GM12878 (cell line): ENCODE data around the gene JPT1. TPM values are rescaled to one million over a fixed set of nuclear protein-coding genes. Genes with fewer than 3 reads are reported as not detected.

Source experiments
- ATAC-seq: fragments of 200-7000 bp; cut with Tn5 transposase; 3 replicates; pipeline ENCODE4 v1.9.1; 2020; ENCODE audit warnings: mild to moderate bottlenecking, moderate library complexity
- BruUV-seq: library from RNA; stranded (reverse); fragments of 400-500 nt; replicated peaks from 2 replicates; lab custom pipeline; 2021; lab: Mats Ljungman, UMichigan
- CTCF ChIA-PET: fragments of 300-600 bp; sonication (Branson Sonifier 250); formaldehyde crosslinking; extraction: SDS; loops from one replicate; lab custom pipeline; 2021; ENCODE audit warnings: inconsistent platforms; lab: Yijun Ruan, JAX
- POLR2A ChIA-PET: fragments of 350-600 bp; formaldehyde crosslinking; extraction: SDS; loops from one replicate; lab custom pipeline; 2021; ENCODE audit warnings: inconsistent platforms; lab: Charles Lee
- RAD21 ChIA-PET: fragments of 300-600 bp; sonication (Branson Sonifier 250); formaldehyde crosslinking; loops from one replicate; lab custom pipeline; 2023; ENCODE audit warnings: antibody characterized with exemption; ENCODE audit not compliant: unreplicated experiment; lab: Charles Lee
- SMC1A ChIA-PET: fragments of 300-600 bp; sonication (Branson Sonifier 250); formaldehyde crosslinking; loops from one replicate; lab custom pipeline; 2023; ENCODE audit not compliant: unreplicated experiment, uncharacterized antibody; lab: Charles Lee
- DNase-seq: peaks from one replicate; pipeline ENCODE4 v3.0.0-alpha.2; 2011; ENCODE audit warnings: low read depth, low spot score
- FAIRE-seq: peaks from 3 replicates; lab custom pipeline; 2011; peaks lifted over from hg19 to GRCh38; lab: Jason Lieb, UNC
- H2AFZ ChIP-seq: 2 replicates; pipeline ENCODE4 v1.6.0; 2011; ENCODE audit warnings: low read depth, low read length, control low read depth; ENCODE audit not compliant: control insufficient read depth
- H3K27ac ChIP-seq: 2 replicates; pipeline ENCODE4 v1.5.1; 2011; ENCODE audit warnings: control low read depth; ENCODE audit not compliant: control insufficient read depth, insufficient read depth
- H3K27me3 ChIP-seq, 2 experiments: replicated peaks in 1 of 2; 2 replicates each; pipeline versions ENCODE4 v1.6.0 to v1.6.1; 2011; ENCODE audit warnings: low read length in 1 of 2; ENCODE audit not compliant: control insufficient read depth in 2 of 2, insufficient read depth in 2 of 2
- H3K36me3 ChIP-seq, 2 experiments: 2 replicates each; pipeline ENCODE4 v1.5.1; 2011; ENCODE audit warnings: low read length in 1 of 2; ENCODE audit not compliant: control insufficient read depth in 2 of 2, insufficient read depth in 2 of 2
- H3K4me1 ChIP-seq: 2 replicates; pipeline ENCODE4 v1.6.1; 2011; ENCODE audit warnings: mild to moderate bottlenecking, low read length, moderate library complexity, mixed read lengths; ENCODE audit not compliant: control insufficient read depth, insufficient read depth
- H3K4me2 ChIP-seq: 2 replicates; pipeline ENCODE4 v1.6.0; 2011; ENCODE audit warnings: control low read depth; ENCODE audit not compliant: control insufficient read depth, insufficient read depth
- H3K4me3 ChIP-seq: fragments of 200-600 bp; sonication (generic); 2 replicates; pipeline ENCODE4 v1.5.1; 2016
- H3K79me2 ChIP-seq: 2 replicates; pipeline ENCODE4 v1.6.0; 2011; ENCODE audit warnings: low read length; ENCODE audit not compliant: control insufficient read depth, insufficient read depth
- H3K9ac ChIP-seq: 2 replicates; pipeline ENCODE4 v1.8.0; 2011; ENCODE audit warnings: low read length, control low read depth, mixed read lengths; ENCODE audit not compliant: control insufficient read depth, insufficient read depth
- H3K9me3 ChIP-seq: replicated peaks from 3 replicates; pipeline ENCODE4 v1.5.1; 2011; ENCODE audit warnings: mild to moderate bottlenecking, low read length; ENCODE audit not compliant: control insufficient read depth, insufficient read depth
- H4K20me1 ChIP-seq: 2 replicates; pipeline ENCODE4 v1.6.0; 2011; ENCODE audit not compliant: control insufficient read depth, insufficient read depth
- ASH2L ChIP-seq: fragments of 300-600, 200-600 bp; sonication (generic); IDR thresholded peaks from 2 replicates; pipeline ENCODE4 v1.6.1; 2017; ENCODE audit warnings: low read depth, mild to moderate bottlenecking, borderline replicate concordance
- BACH1 ChIP-seq: fragments of 450-650 bp; IDR thresholded peaks from 2 replicates; pipeline ENCODE4 v1.6.1; 2017; ENCODE audit warnings: mild to moderate bottlenecking, borderline replicate concordance
- BRCA1 ChIP-seq: IDR thresholded peaks from 2 replicates; pipeline ENCODE4 v1.6.1; 2011; ENCODE audit warnings: low read depth, low read length, improper control_type of control experiment
- CEBPB ChIP-seq, 2 experiments: fragments of 150-350 bp in 1 of 2; IDR thresholded peaks; 2 replicates each; pipeline ENCODE4 v1.6.1; 2012 to 2014; ENCODE audit warnings: low read depth in 2 of 2, low read length in 2 of 2, borderline replicate concordance in 1 of 2, inconsistent platforms in 1 of 2
- FOXK2 ChIP-seq: fragments of 450-650 bp; IDR thresholded peaks from 2 replicates; pipeline ENCODE4 v1.6.1; 2017; ENCODE audit warnings: mild to moderate bottlenecking, moderate library complexity
- LARP7 ChIP-seq: fragments of 450-650 bp; IDR thresholded peaks from 2 replicates; pipeline ENCODE4 v1.6.1; 2017; ENCODE audit warnings: mild to moderate bottlenecking
- MEF2A ChIP-seq: IDR thresholded peaks from 2 replicates; pipeline ENCODE4 v1.6.1; 2011; ENCODE audit warnings: low read depth, mild to moderate bottlenecking, low read length, moderate library complexity; ENCODE audit not compliant: insufficient read depth
- NR2C1 ChIP-seq: fragments of 450-650 bp; IDR thresholded peaks from 2 replicates; pipeline ENCODE4 v1.6.1; 2017; ENCODE audit warnings: antibody characterized with exemption, mild to moderate bottlenecking, moderate library complexity
- POLR2AphosphoS2 ChIP-seq: IDR thresholded peaks from 2 replicates; pipeline ENCODE4 v1.6.1; 2011; ENCODE audit warnings: low read depth, mild to moderate bottlenecking, low read length, improper control_type of control experiment, moderate library complexity
- RELA ChIP-seq: fragments of 450-650 bp; IDR thresholded peaks from 2 replicates; pipeline ENCODE4 v1.8.0; 2014; ENCODE audit warnings: borderline replicate concordance; ENCODE audit not compliant: partially characterized antibody
- RUNX3 ChIP-seq: IDR thresholded peaks from 2 replicates; pipeline ENCODE4 v1.6.1; 2012; ENCODE audit warnings: low read length, inconsistent platforms
- SMAD1 ChIP-seq: fragments of 450-650 bp; IDR thresholded peaks from 2 replicates; pipeline ENCODE4 v1.6.1; 2018; ENCODE audit warnings: mild to moderate bottlenecking, low read depth; ENCODE audit not compliant: partially characterized antibody
- YBX1 ChIP-seq: fragments of 450-650 bp; IDR thresholded peaks from 2 replicates; pipeline ENCODE4 v1.6.1; 2016; ENCODE audit warnings: antibody characterized with exemption
- YY1 ChIP-seq: IDR thresholded peaks from 2 replicates; pipeline ENCODE4 v1.6.1; 2011; ENCODE audit warnings: low read depth, mild to moderate bottlenecking, low read length
- ZBED1 ChIP-seq: IDR thresholded peaks from 2 replicates; pipeline ENCODE4 v1.6.1; 2016; ENCODE audit warnings: borderline replicate concordance
- ZNF384 ChIP-seq: IDR thresholded peaks from 2 replicates; pipeline ENCODE4 v1.6.1; 2012; ENCODE audit warnings: low read depth, mild to moderate bottlenecking, low read length, improper control_type of control experiment, borderline replicate concordance
- ZSCAN29 ChIP-seq: fragments of 450-650 bp; IDR thresholded peaks from 2 replicates; pipeline ENCODE4 v1.6.1; 2017; ENCODE audit warnings: mild to moderate bottlenecking, moderate library complexity
- WGBS: methylation state at CpG from one replicate; pipeline ENCODE4 v1.1.6; 2016; ENCODE audit warnings: low lambda C conversion rate; ENCODE audit not compliant: insufficient replicate concordance, insufficient coverage; ENCODE audit errors: missing lambda C conversion rate; 5-methylcytosine and 5-hydroxymethylcytosine counted together
- in situ Hi-C: fragments of 300-500 bp; cut with MboI; formaldehyde crosslinking; loops from 9 replicates; pipeline ENCODE4 v1.14.3; 2018; ENCODE audit warnings: mixed read lengths
- intact Hi-C: fragments of 100-400 bp; cut with micrococcal nuclease; formaldehyde crosslinking; loops from one replicate; pipeline ENCODE4 v1.14.2; 2022; ENCODE audit not compliant: unreplicated experiment
- polyA plus RNA-seq, 11 experiments: library from polyadenylated mRNA; depleted of rRNA in 4 of 11; unstranded in 6 of 11; stranded (reverse) in 5 of 11; fragments of >200 nt; fragmentation: Nextera tagmentation in 4 of 11; fragmentation: Illumina TruSeq in 1 of 11; extraction: Ambion mirVana in 4 of 11; extraction: Trizol in 1 of 11; gene quantifications; 1 replicate in 1 of 11; 2 replicates in 10 of 11; pipeline versions ENCODE4 v1.2.1 to v1.2.3, GENCODE V29; 2011 to 2016; ENCODE audit warnings: inconsistent platforms in 2 of 11, missing spikeins in 2 of 11, low read depth in 1 of 11
- total RNA-seq, 4 experiments: library from RNA; depleted of rRNA in 3 of 4; stranded (reverse); fragments of >200 nt in 3 of 4; fragmentation: Illumina TruSeq in 1 of 4; extraction: Trizol in 1 of 4; gene quantifications; 2 replicates each; pipeline versions ENCODE4 v1.2.1 to v1.2.3, GENCODE V29; 2013 to 2021

Gene JPT1
- total and polyA plus RNA-seq, 10 of the 15 experiments (the other 5 are each of a cell fraction or from before 2014, with no cell fraction given) = 79.7 to 651 (median 323) TPM

DNA sequence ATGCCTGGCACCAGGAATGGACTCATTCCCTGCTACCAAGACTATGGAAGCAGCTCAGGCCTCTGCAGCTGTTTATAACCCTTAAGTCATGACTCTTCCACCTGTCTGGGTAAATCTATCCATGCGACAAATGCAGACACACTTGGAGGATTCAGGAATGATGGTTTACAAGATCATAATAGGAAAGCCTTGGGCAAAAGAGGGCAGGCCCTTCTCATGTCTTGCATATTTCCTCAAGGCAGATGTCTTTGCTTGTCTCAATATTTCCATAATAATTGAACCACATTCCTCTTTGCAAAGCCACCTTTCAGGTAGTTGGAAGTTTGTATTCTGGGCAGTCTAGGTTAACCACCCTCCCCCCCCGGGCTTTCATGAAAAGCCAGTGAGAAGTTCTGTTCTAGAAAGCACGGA is 884 bp upstream of the JPT1 start:
- BruUV-seq = no TSS peak
- WGBS = 96% methylated on average over 3 of the region's 3 CpGs
- H3K36me3 ChIP-seq = no peaks in the 10 kb centered on the region
- in situ Hi-C loops (no loop called here), intact Hi-C loops (no loop called here)
- H3K79me2 ChIP-seq = peaks cover 41% of the 10 kb centered on the region
- no peak overlapping the region for H3K4me3 ChIP-seq
- H3K27ac ChIP-seq = peak overlapping the region; percentile 62
- no peaks in the 10 kb centered on the region for H4K20me1 ChIP-seq
- POLR2A ChIA-PET = interaction anchor here (0.6 to 1.1 kb wide), 9 partner anchors 16 to 185 kb away, joined by 3 to 6 read pairs (median 4); no protein-coding TSS in a partner anchor
- H3K4me1 ChIP-seq = peaks cover 6% of the 10 kb centered on the region
- H2AFZ ChIP-seq = peak overlapping the region; percentile 95
- CTCF ChIA-PET = interaction anchor here (0.9 to 1.4 kb wide), 5 partner anchors 15 to 47 kb away, joined by 3 to 9 read pairs (median 4); no protein-coding TSS in a partner anchor
- RAD21 ChIA-PET = no interaction called here
- ATAC-seq (no peak), FAIRE-seq (no peak), DNase-seq (no peak)
- 0 out of 2 replicates have a peak overlapping the region, but pooled peaks have one; percentile 41 for H3K9ac ChIP-seq
- peak overlapping the region; percentile 91 for H3K4me2 ChIP-seq
- H3K9me3 ChIP-seq = no peaks in the 10 kb centered on the region
- SMC1A ChIA-PET = interaction anchor here (0.7 to 1.5 kb wide), 4 partner anchors 15 to 150 kb away, joined by 3 to 8 read pairs (median 4); no protein-coding TSS in a partner anchor
- H3K27me3 ChIP-seq = no peaks in the 10 kb centered on the region
- no peak for TF ChIP-seq MEF2A
- no peak for TF ChIP-seq RUNX3
- TF ChIP-seq NR2C1 = no peak
- TF ChIP-seq RELA = no peak

DNA sequence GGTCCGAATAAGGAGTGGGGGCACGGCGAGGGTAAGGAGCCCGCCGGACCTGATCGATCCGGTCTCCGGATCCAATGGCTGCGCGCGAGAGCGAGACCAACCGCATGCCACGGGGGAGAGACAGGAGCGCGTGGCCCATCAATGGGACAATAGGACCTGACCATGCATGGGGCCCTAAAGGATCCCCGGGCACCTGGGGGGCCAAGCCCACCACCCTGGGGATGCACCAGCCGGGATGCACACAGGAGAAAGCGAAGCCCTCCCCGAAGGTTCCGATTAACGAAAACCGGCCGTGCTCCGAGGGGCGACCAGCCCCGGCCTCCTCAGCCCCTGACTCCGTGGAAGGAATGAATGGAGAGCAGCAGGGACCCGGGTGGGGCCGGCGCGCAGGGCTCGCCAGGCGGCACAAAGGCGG is 525 bp downstream of the JPT1 start:
- no peak overlapping the region for H2AFZ ChIP-seq
- CTCF ChIA-PET = no interaction called here
- ATAC-seq = peak; percentile 17
- peak overlapping the region; percentile 90 for H3K4me3 ChIP-seq
- no peak for DNase-seq
- H4K20me1 ChIP-seq = no peaks in the 10 kb centered on the region
- SMC1A ChIA-PET = interaction anchor here (1.5 kb wide), 1 partner anchor 18 kb away, joined by 8 read pairs; no protein-coding TSS in a partner anchor
- in situ Hi-C loops = no loop called here
- WGBS = under 1% methylated on average over 32 of the region's 35 CpGs
- intact Hi-C loops = no loop called here
- RAD21 ChIA-PET = no interaction called here
- H3K4me2 ChIP-seq = peak overlapping the region; percentile 62
- no TSS peak for BruUV-seq
- peaks cover 6% of the 10 kb centered on the region for H3K4me1 ChIP-seq
- POLR2A ChIA-PET = interaction anchor here (0.5 to 0.9 kb wide), 3 partner anchors 9 to 69 kb away, joined by 3 read pairs; no protein-coding TSS in a partner anchor
- no peaks in the 10 kb centered on the region for H3K9me3 ChIP-seq
- peak overlapping the region; percentile 90 for H3K27ac ChIP-seq
- FAIRE-seq = no peak
- TF ChIP-seq LARP7 (no peak), BACH1 (no peak), ZBED1 (no peak), ASH2L (0 out of 2 replicates have a peak, but pooled peaks have one; percentile 17), ZSCAN29 (no peak), FOXK2 (no peak), YY1 (peak; percentile 24; the same call in 1 of the 2 replicates), POLR2AphosphoS2 (no peak), YBX1 (no peak), BRCA1 (no peak), CEBPB (IDR thresholded peaks at IDR 0.05; ENCODE audit: borderline replicate concordance in 1 of 2, low read depth in 2 of 2, low read length in 2 of 2) (no peak), ZNF384 (no peak), SMAD1 (no peak)
- no peaks in the 10 kb centered on the region for H3K27me3 ChIP-seq
- H3K79me2 ChIP-seq = peaks cover 53% of the 10 kb centered on the region
- H3K36me3 ChIP-seq = no peaks in the 10 kb centered on the region
- peak overlapping the region; percentile 91 for H3K9ac ChIP-seq
